Left renal pelvis (tissue), 4 donors: ENCODE measurements around the gene GRK4. TPM values are rescaled to one million over a fixed set of nuclear protein-coding genes. Genes with fewer than 3 reads are reported as not detected.

ENCODE experiments used
- DNase-seq, 4 donors: peaks; one replicate each; pipeline ENCODE4 v3.0.0-alpha.2; 2013; ENCODE audit warnings: low read depth in 4 of 4, low spot score in 3 of 4
- polyA plus RNA-seq, 4 donors: library from polyadenylated mRNA; unstranded; fragments of 120-200 nt; gene quantifications; one replicate each; pipeline ENCODE4 v1.2.1, GENCODE V29; 2013; ENCODE audit not compliant: insufficient read length in 4 of 4

The GRK4 gene
- polyA plus RNA-seq, 4 donors = 6.6 to 11.5 (median 9.1) TPM

- no peak for DNase-seq
These were observed 122.7 kb downstream of the GRK4 start for GRCh38 chr4:3085948-3086670.

- DNase-seq = no peak
These were observed 123.9 kb downstream of the GRK4 start for GRCh38 chr4:3087115-3087797.

Other genes with a start within 250 kb of the GRK4 start
- 10 to 100 TPM; 14.7 to 24.5 (median 18.3) TPM for gene TNIP2, start 207.2 kb upstream of the GRK4 start, polyA plus RNA-seq
- gene SH3BP2, start 170.5 kb upstream of the GRK4 start, polyA plus RNA-seq = 10 to 100 TPM; 27.5 to 52.0 (median 30.7) TPM
- 100 to 1,000 TPM; 246 to 304 (median 267) TPM for gene ADD1, start 119.7 kb upstream of the GRK4 start, polyA plus RNA-seq
- gene NOP14, start 165 bp upstream of the GRK4 start, polyA plus RNA-seq = 10 to 100 TPM; 18.0 to 33.7 (median 30.8) TPM
- gene HTT-AS, start 111.0 kb downstream of the GRK4 start, polyA plus RNA-seq = not detected
- 10 to 100 TPM; 20.7 to 41.5 (median 33.9) TPM for gene HTT, start 111.1 kb downstream of the GRK4 start, polyA plus RNA-seq